HG02759 (cell line): ENCODE results near the gene C4BPA.

Experiments used
- ATAC-seq: cut with Tn5 transposase; IDR thresholded peaks from one replicate; pipeline ENCODE4 v1.9.1; 2021; ENCODE audit warnings: mild to moderate bottlenecking, moderate library complexity; ENCODE audit not compliant: unreplicated experiment

The C4BPA gene

DNA sequence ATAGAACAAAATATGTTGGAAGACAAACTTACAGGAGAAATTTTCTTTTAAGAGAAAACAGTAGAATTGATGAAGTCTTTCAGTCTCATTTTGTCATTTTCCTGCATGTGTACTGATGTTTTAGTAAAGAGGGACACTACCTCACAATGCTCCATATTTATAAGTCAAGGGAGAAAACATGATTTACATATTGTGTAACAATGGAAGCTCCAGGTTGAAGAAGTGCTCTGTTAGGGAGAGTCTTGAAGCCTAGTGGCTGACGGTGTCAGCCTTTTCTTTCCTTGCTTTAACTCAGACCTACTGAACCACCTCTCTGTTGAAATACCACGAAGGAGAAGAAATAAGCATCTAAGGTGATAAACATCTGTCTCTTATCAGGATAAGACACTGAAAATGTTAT lies 75.0 kb downstream of the C4BPA start:
- no peak for ATAC-seq

DNA sequence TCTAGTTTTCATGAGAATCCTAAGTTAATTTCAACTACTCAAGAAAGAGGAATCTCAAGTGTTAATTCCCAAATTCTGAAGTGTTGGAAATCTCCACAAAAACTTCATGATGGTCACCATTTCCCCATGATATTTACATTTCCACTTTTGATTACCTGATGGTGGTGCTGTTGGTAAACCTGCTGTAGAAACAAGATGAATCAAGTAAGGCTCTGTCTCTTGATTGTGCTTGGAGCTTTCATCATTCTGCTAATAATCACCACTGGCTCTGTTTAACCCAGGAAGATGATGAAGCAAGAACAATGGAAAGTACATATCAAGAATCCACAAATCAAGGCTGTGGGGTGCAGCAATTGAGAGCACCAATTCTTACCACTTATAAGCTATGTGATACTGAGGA lies 77.8 kb downstream of the C4BPA start:
- no peak for ATAC-seq

DNA sequence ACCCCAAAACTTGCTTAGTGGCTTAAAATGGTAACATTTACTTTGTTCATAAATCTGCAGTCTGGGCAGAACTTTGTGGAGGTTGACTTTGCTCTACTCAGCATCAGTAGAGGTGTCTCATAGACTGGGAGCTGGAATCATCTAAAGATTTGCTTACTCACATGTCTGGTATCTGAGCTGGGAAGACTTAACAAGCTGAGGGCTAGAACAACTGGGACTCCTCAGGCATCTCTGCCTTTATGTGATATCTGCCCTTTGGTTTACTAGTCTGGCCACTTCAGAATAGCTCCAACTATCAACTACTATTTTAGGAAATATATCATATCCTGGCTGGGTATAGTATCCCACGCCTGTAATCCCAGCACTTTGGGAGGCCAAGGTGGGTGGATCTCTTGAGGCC lies 82.5 kb downstream of the C4BPA start:
- no peak for ATAC-seq

DNA sequence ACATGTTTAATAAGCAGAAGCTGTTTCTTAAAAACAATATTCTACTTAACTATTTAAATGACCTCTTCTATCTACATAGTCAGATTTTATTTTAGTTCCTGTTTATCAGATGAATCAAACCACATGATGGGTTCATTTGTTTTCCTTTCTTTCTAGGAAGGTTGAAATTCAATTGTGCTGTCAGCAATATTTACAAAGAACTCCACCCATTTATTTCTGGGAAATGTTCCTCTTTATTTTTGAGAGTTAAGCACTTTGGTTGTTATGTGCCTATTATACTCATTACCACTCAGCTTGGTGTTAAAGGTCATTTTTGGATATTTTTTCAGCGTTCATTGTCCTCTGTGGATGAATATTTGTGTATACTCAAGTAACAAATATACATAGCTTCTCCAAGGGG lies 84.9 kb downstream of the C4BPA start:
- ATAC-seq, result no peak

DNA sequence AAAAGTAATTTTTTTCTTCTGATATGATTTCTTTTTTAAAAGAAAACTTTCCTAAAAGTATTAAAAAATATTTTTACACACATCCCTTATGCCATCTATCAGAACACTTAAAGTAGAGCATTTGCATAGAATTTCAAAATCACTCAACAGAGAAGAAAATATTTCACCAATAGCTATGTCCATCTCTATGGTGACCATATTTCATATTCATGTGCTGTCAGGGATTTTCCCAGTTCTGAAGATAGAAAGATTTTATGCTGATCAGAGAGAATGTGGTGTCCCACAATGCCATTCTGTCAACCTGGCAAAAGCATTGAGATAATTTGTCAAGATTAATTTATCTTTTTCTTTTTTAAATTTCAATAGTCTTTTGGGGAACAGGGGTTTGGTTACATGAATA lies 87.0 kb downstream of the C4BPA start:
- no peak for ATAC-seq

DNA sequence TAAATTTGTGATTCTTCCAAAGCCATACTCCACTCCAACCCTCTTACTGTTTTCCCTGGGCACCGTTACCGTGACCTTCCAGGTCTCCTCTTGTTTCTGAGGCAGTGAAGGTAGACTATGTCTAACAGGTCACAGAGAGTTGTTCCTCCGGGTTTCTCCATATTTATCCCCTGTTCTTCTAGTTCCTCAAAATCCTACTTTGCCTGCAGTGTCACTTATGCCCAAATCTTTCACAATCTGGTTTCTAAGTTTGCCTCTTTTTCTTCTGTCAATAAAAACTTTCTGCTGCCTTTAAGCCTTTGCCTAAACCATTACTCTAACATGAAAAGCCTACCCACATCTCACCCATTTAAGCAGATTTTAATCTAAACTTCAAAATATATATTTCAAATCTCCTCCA lies 87.7 kb downstream of the C4BPA start:
- ATAC-seq, result no peak

DNA sequence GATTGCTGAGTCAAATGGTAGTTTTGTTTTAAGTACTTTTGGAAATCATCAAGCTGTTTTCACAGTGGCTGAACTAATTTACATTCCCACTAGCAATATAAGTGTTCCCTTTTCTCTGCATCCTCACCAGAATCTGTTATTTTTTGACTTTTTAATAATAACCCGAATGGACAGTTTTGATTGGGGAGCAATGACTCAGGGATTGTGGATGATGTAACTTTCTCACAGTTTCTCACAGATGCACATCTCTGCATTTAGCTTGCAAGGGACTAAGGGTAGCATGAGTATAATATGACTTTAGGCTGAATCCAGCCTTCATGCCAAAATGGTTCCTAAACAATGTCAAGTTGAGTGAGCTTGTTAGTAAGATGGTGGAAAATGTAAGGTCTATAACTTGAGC lies 90.2 kb downstream of the C4BPA start:
- ATAC-seq, result no peak
